ENCODE results near the gene PARK7. TPM values are rescaled to one million over a fixed set of nuclear protein-coding genes. Genes with fewer than 3 reads are reported as not detected.

PARK7 gene
- total and polyA plus RNA-seq, 4 donors = 140 to 392 (median 267) TPM

DNA sequence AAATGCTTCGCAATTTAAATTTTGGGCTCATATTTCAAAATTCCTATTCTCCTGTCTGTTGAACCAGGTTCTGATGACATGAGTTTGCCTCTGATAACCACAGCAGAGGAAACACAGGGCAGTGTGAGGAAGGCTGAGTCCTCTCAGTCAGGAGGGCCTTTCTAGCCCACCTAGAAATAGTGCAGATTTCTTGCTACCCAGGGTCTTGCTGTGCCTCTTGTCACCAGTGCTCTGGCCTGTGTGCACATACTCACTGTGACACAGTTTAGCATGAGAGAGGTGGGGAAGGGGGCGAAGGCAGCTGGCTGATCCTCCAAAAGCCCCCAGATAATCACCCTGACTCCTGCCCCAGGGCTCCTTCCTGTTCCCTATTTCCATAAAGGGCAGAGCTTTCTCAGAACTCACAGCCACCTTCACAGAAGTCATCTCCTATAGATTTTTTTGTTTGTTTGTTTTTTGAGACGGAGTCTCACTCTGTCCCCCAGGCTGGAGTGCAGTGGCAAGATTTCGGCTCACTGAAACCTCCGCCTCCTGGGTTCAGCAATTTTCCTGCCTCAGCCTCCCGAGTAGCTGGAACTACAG, 40.9 kb downstream of the PARK7 start:
- Histone ChIP-seq H3K36me3 (ENCODE audit: control insufficient read depth in 4 of 4, insufficient read depth in 4 of 4, low read length in 4 of 4) (peaks cover 0 to 1% (median 0%) of the 10 kb centered on the region in 4 donors), H3K27me3 (ENCODE audit: control insufficient read depth in 3 of 3, insufficient read depth in 3 of 3, low read length in 2 of 3) (no peaks in the 10 kb centered on the region), H3K9me3 (ENCODE audit: control insufficient read depth in 4 of 4, insufficient read depth in 3 of 4, low read length in 3 of 4) (no peaks in the 10 kb centered on the region), H3K9ac (ENCODE audit: insufficient read depth in 1 of 2, low read length in 2 of 2) (no peak overlapping the region), H3K27ac (ENCODE audit: low read depth in 1 of 2, low read length in 1 of 2) (peak overlapping the region in 1 of 2 donors; percentile 32), H3K4me1 (ENCODE audit: control insufficient read depth in 5 of 5, insufficient read depth in 5 of 5, low read length in 5 of 5) (peaks cover 0 to 15% (median 9%) of the 10 kb centered on the region in 5 donors), H3K4me3 (no peak overlapping the region)
- DNase-seq (no peak), ATAC-seq (ENCODE audit: insufficient read depth, low FRiP score) (no peak)
- TF ChIP-seq, protein P1, sequence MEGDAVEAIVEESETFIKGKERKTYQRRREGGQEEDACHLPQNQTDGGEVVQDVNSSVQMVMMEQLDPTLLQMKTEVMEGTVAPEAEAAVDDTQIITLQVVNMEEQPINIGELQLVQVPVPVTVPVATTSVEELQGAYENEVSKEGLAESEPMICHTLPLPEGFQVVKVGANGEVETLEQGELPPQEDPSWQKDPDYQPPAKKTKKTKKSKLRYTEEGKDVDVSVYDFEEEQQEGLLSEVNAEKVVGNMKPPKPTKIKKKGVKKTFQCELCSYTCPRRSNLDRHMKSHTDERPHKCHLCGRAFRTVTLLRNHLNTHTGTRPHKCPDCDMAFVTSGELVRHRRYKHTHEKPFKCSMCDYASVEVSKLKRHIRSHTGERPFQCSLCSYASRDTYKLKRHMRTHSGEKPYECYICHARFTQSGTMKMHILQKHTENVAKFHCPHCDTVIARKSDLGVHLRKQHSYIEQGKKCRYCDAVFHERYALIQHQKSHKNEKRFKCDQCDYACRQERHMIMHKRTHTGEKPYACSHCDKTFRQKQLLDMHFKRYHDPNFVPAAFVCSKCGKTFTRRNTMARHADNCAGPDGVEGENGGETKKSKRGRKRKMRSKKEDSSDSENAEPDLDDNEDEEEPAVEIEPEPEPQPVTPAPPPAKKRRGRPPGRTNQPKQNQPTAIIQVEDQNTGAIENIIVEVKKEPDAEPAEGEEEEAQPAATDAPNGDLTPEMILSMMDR (IDR thresholded peaks at IDR 0.05; ENCODE audit: control extremely low read depth, extremely low read depth) = no peak
- WGBS, 2 donors = 90 to 96% methylated on average over 6 of the region's 6 CpGs

DNA sequence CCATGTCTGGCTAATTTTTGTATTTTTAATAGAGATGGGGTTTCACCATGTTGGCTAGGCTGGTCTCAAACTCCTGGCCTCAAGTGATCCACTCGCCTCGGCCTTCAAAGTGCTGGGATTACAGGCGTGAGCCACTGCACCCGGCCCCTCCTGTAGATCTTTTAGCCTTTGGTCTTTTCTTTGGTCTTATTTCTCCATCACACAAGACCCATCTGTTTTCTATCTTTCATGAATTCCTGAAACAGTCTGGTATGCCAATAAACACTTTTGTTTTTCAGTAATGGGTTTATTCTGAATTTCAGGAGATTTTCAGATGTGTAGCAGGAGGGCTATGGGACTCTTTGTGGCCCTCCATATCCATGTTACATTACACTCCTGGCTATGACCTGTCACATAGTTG, 41.4 kb downstream of the PARK7 start:
- H3K27ac ChIP-seq (ENCODE audit: low read depth in 1 of 2, low read length in 1 of 2) = peak overlapping the region in 1 of 2 donors; percentile 37
- H3K9ac ChIP-seq (ENCODE audit: insufficient read depth in 1 of 2, low read length in 2 of 2) = no peak overlapping the region
- H3K4me1 ChIP-seq (ENCODE audit: control insufficient read depth in 5 of 5, insufficient read depth in 5 of 5, low read length in 5 of 5) = peaks cover 0 to 15% (median 9%) of the 10 kb centered on the region in 5 donors
- ATAC-seq (ENCODE audit: insufficient read depth, low FRiP score) (no peak), DNase-seq (no peak)
- TF ChIP-seq, protein P1 (IDR thresholded peaks at IDR 0.05; ENCODE audit: control extremely low read depth, extremely low read depth) = no peak
- H3K36me3 ChIP-seq (ENCODE audit: control insufficient read depth in 4 of 4, insufficient read depth in 4 of 4, low read length in 4 of 4) = peaks cover 0 to 1% (median 0%) of the 10 kb centered on the region in 4 donors
- H3K4me3 ChIP-seq = no peak overlapping the region
- 90 to 100% methylated on average over 4 of the region's 4 CpGs for WGBS, 2 donors
- H3K9me3 ChIP-seq (ENCODE audit: control insufficient read depth in 4 of 4, insufficient read depth in 3 of 4, low read length in 3 of 4) = no peaks in the 10 kb centered on the region
- no peaks in the 10 kb centered on the region for H3K27me3 ChIP-seq (ENCODE audit: control insufficient read depth in 3 of 3, insufficient read depth in 3 of 3, low read length in 2 of 3)

DNA sequence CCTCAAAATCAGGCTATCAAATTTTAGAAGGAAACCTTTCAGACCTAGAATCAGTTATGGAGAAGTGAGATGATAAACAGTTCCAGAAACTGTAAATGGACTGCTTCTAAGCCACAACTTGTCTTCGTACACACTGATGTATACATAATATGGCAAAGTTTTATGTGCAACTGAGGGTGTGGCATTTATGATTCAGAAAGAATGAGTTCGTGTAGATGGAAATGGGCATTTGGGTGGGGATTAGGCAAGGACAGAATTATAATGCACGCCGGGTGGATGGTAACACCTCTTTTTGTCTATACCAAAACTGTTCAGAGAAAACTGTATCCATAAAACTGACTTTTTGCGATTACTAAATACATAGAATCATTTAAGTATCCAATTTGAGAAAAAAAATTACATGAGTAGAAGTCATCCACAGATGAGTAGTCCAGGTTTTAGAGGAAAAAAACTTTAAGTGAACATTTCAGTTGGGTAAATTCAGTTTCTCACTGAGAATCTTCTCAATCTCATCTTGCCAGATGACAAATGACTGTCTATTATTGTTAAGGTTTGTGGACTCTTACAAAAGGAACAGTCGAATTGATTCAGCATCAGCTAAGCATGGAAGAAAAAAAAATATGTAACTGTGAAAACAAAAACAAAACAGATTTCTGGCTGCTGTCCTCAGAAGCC, 42.1 kb downstream of the PARK7 start:
- peak overlapping the region in 1 of 2 donors; percentile 88 for H3K27ac ChIP-seq (ENCODE audit: low read depth in 1 of 2, low read length in 1 of 2)
- H3K9me3 ChIP-seq (ENCODE audit: control insufficient read depth in 4 of 4, insufficient read depth in 3 of 4, low read length in 3 of 4) = no peaks in the 10 kb centered on the region
- H3K36me3 ChIP-seq (ENCODE audit: control insufficient read depth in 4 of 4, insufficient read depth in 4 of 4, low read length in 4 of 4) = peaks cover 0 to under 1% (median 0%) of the 10 kb centered on the region in 4 donors
- ATAC-seq (ENCODE audit: insufficient read depth, low FRiP score) (no peak), DNase-seq (no peak)
- 86 to 92% methylated on average over 6 of the region's 6 CpGs for WGBS, 2 donors
- H3K9ac ChIP-seq (ENCODE audit: insufficient read depth in 1 of 2, low read length in 2 of 2) = no peak overlapping the region
- H3K27me3 ChIP-seq (ENCODE audit: control insufficient read depth in 3 of 3, insufficient read depth in 3 of 3, low read length in 2 of 3) = no peaks in the 10 kb centered on the region
- no peak overlapping the region for H3K4me3 ChIP-seq
- TF ChIP-seq, protein P1 (IDR thresholded peaks at IDR 0.05; ENCODE audit: control extremely low read depth, extremely low read depth) = no peak
- H3K4me1 ChIP-seq (ENCODE audit: control insufficient read depth in 5 of 5, insufficient read depth in 5 of 5, low read length in 5 of 5) = peaks cover 0 to 15% (median 9%) of the 10 kb centered on the region in 5 donors

All from lung (tissue), 12 donors.